HG03460 (cell line): Measurements from ENCODE around the gene C10orf90.
"Not testable (repeated sequence)": the region's sequence is repeated elsewhere in the genome, so short reads cannot be mapped to it uniquely, and the experiment has no call there.

Source experiments
- ATAC-seq: cut with Tn5 transposase; IDR thresholded peaks from one replicate; pipeline ENCODE4 v1.9.1; 2021; ENCODE audit not compliant: unreplicated experiment

Gene C10orf90

GRCh38 chr10:126397640-126398382, 272.7 kb downstream of the C10orf90 start:
- no peak for ATAC-seq

GRCh38 chr10:126397156-126397555, 273.3 kb downstream of the C10orf90 start:
- no peak for ATAC-seq

GRCh38 chr10:126394948-126395347, 275.5 kb downstream of the C10orf90 start:
- ATAC-seq: no peak

GRCh38 chr10:126393076-126393475, 277.4 kb downstream of the C10orf90 start:
- ATAC-seq: no peak

- ATAC-seq: no peak
Measured at GRCh38 chr10:126392469-126392868, 278.0 kb downstream of the C10orf90 start.

- ATAC-seq: no peak
Measured at GRCh38 chr10:126392068-126392467, 278.4 kb downstream of the C10orf90 start.

- ATAC-seq: no peak
Measured at GRCh38 chr10:126391192-126391885, 279.2 kb downstream of the C10orf90 start.

GRCh38 chr10:126390324-126390723, 280.2 kb downstream of the C10orf90 start:
- ATAC-seq: no peak

GRCh38 chr10:126387931-126388911, 282.3 kb downstream of the C10orf90 start, which contains the start of gene ADAM12:
Gene ADAM12 (minus strand): TSS chr10:126388477. CDS start chr10:126388145, 332 bp downstream.
- no peak for ATAC-seq

GRCh38 chr10:126387041-126387921, 283.2 kb downstream of the C10orf90 start:
- ATAC-seq: no peak

GRCh38 chr10:126384269-126384873, 286.1 kb downstream of the C10orf90 start:
- ATAC-seq: no peak

- ATAC-seq: no peak
Measured at GRCh38 chr10:126380352-126381076, 290.0 kb downstream of the C10orf90 start.

- not testable (repeated sequence) for ATAC-seq
Measured at GRCh38 chr10:126379166-126379565, 291.3 kb downstream of the C10orf90 start.

GRCh38 chr10:126376956-126377355, 293.5 kb downstream of the C10orf90 start:
- ATAC-seq: no peak

GRCh38 chr10:126375926-126376554, 294.5 kb downstream of the C10orf90 start:
- ATAC-seq: no peak

GRCh38 chr10:126375299-126375698, 295.2 kb downstream of the C10orf90 start:
- no peak for ATAC-seq
